Colonic mucosa (tissue), 4 donors: Measurements from ENCODE around the gene PLCG2. TPM values are rescaled to one million over a fixed set of nuclear protein-coding genes. Genes with fewer than 3 reads are reported as not detected.

Experiments
- DNase-seq: peaks from one replicate; pipeline ENCODE4 v3.0.0-alpha.2; 2020
- H3K27ac ChIP-seq: fragments of 200-600 bp; one replicate; pipeline ENCODE4 v1.8.0; 2021
- H3K27me3 ChIP-seq: fragments of 200-600 bp; one replicate; pipeline ENCODE4 v1.8.0; 2021
- H3K36me3 ChIP-seq: fragments of 200-600 bp; one replicate; pipeline ENCODE4 v1.8.0; 2021
- H3K4me1 ChIP-seq: fragments of 200-600 bp; one replicate; pipeline ENCODE4 v1.8.0; 2021; ENCODE audit warnings: mild to moderate bottlenecking
- H3K4me3 ChIP-seq: fragments of 200-600 bp; one replicate; pipeline ENCODE4 v1.8.0; 2021
- H3K9ac ChIP-seq, 2 donors: one replicate each; pipeline ENCODE4 v1.7.0; 2013; ENCODE audit warnings: control low read depth in 2 of 2, low read depth in 2 of 2, low read length in 2 of 2
- H3K9me3 ChIP-seq: fragments of 200-600 bp; one replicate; pipeline ENCODE4 v1.8.0; 2021
- intact Hi-C: fragments of 100-400 bp; cut with DNase I; formaldehyde crosslinking; loops from one replicate; pipeline ENCODE4 v1.14.1; 2022
- total RNA-seq, 2 donors: library from RNA; stranded (reverse); fragmentation: NEBNext Ultra II Directional in 1 of 2; extraction: Animal tissue kit (Norgen Biotek cat#: 25700) in 1 of 2; gene quantifications; one replicate each; pipeline ENCODE4 v1.2.1, GENCODE V29; 2021
- TF ChIP-seq, protein P1 (sequence below): fragments of 200-600 bp; IDR thresholded peaks from one replicate; pipeline ENCODE4 v1.8.0; 2022; ENCODE audit warnings: antibody characterized with exemption, mild to moderate bottlenecking
- donor health status: healthy.
- donor health status: DM: no; HTN: no; CAD: no.
- donor health status: DM: no; HTN: no; CAD: no.

PLCG2 gene
- total RNA-seq, 2 donors from 2014 or later, result 9.1 to 9.6 TPM

DNA sequence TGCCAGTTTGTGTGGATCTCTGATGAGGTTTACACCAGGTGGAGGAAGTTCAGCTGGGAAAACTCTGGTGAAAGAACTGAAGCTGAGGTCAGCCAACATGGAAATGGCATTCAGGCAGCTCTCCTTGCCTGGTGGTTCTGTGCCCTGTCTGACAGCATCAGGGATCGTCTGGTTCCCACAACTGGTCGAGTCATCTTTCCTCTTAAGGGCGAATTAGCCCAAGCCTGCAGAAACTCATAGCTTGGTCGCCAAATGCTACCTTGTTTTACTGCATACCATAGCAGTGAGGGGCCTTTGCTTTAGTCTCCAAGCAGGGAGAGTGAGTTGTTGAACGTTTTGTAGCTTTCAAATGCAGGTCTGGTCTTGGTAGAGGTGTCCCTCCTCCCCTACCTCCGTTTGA, 7.2 kb downstream of the PLCG2 start:
- no peak overlapping the region for H3K4me3 ChIP-seq
- no peaks in the 10 kb centered on the region for H3K9me3 ChIP-seq
- TF ChIP-seq, protein P1, sequence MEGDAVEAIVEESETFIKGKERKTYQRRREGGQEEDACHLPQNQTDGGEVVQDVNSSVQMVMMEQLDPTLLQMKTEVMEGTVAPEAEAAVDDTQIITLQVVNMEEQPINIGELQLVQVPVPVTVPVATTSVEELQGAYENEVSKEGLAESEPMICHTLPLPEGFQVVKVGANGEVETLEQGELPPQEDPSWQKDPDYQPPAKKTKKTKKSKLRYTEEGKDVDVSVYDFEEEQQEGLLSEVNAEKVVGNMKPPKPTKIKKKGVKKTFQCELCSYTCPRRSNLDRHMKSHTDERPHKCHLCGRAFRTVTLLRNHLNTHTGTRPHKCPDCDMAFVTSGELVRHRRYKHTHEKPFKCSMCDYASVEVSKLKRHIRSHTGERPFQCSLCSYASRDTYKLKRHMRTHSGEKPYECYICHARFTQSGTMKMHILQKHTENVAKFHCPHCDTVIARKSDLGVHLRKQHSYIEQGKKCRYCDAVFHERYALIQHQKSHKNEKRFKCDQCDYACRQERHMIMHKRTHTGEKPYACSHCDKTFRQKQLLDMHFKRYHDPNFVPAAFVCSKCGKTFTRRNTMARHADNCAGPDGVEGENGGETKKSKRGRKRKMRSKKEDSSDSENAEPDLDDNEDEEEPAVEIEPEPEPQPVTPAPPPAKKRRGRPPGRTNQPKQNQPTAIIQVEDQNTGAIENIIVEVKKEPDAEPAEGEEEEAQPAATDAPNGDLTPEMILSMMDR, result no peak
- H3K4me1 ChIP-seq, result no peaks in the 10 kb centered on the region
- H3K27me3 ChIP-seq, result peaks cover 9% of the 10 kb centered on the region
- H3K9ac ChIP-seq, result no peak overlapping the region
- H3K27ac ChIP-seq, result no peak overlapping the region
- intact Hi-C loops, result no loop called here
- DNase-seq, result no peak
- H3K36me3 ChIP-seq, result no peaks in the 10 kb centered on the region

DNA sequence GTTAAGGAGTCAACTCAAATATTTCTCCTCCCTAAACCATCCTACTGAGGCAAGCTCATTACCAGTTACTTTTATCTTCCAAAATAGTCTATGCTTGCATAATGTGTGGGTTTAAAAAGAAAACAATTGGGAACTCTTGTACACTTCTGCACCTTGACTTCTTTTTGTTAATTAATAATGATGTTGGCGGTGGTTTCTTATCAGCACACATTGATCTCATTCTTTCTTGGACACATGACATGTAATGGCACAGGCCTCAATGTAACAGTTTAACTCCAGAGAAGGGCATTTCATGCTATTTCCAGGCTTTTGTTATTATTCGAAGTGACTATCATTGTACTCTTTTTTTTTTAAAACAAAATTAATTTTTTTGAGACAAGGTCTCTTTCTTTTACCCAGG, 7.8 kb downstream of the PLCG2 start:
- TF ChIP-seq, protein P1, result no peak
- Histone ChIP-seq H3K4me1 (no peaks in the 10 kb centered on the region), H3K9me3 (no peaks in the 10 kb centered on the region), H3K4me3 (no peak overlapping the region), H3K36me3 (no peaks in the 10 kb centered on the region), H3K27me3 (peaks cover 9% of the 10 kb centered on the region), H3K9ac (no peak overlapping the region), H3K27ac (no peak overlapping the region)
- no peak for DNase-seq
- intact Hi-C loops, result no loop called here

DNA sequence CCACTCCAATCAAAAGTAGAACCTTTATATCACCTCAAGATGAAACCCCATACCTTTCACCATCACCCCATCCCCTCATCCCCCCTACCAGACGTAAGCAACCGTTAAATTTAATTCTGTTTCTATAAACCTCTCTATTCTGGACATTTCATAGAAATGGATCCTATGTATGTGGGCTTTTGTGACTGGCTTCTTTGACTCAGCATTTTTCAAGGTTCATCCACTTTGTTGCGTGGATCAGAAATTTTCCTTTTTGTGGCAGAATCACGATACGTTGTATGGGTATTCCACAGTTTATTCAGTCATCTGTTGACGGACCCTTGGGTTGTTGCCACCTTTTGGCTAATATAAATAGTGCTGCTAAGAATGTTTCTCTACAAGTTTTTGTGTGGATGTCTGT, 8.6 kb downstream of the PLCG2 start:
- H3K4me3 ChIP-seq, result no peak overlapping the region
- H3K36me3 ChIP-seq, result no peaks in the 10 kb centered on the region
- TF ChIP-seq, protein P1, result no peak
- no peak for DNase-seq
- no peak overlapping the region for H3K9ac ChIP-seq
- no peaks in the 10 kb centered on the region for H3K4me1 ChIP-seq
- intact Hi-C loops, result no loop called here
- no peak overlapping the region for H3K27ac ChIP-seq
- no peaks in the 10 kb centered on the region for H3K9me3 ChIP-seq
- peaks cover 9% of the 10 kb centered on the region for H3K27me3 ChIP-seq

DNA sequence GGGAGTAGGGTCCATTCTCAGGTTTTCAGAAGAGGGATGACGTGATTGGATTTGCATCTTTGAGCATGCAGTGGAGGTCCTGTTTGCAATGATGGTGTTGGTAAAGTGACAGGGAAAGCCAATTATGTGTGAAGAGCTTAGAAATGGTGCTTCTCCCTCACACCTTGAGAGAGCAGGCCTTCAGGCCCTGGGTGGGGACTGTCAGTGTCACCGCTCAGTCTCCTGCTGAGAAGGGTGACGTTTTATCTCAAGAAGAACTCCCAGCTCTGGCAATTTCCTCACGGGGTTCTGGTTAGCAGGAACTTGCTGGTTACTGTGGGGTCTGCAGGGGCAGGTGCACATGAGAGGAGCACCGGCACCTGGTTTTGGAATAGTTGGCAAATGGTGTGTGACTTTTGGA, 11.2 kb downstream of the PLCG2 start:
- H3K4me3 ChIP-seq, result no peak overlapping the region
- H3K27ac ChIP-seq, result no peak overlapping the region
- H3K4me1 ChIP-seq, result no peaks in the 10 kb centered on the region
- H3K9me3 ChIP-seq, result no peaks in the 10 kb centered on the region
- H3K27me3 ChIP-seq, result no peaks in the 10 kb centered on the region
- no peaks in the 10 kb centered on the region for H3K36me3 ChIP-seq
- no peak for DNase-seq
- TF ChIP-seq, protein P1, result no peak
- H3K9ac ChIP-seq, result no peak overlapping the region
- intact Hi-C loops, result no loop called here

DNA sequence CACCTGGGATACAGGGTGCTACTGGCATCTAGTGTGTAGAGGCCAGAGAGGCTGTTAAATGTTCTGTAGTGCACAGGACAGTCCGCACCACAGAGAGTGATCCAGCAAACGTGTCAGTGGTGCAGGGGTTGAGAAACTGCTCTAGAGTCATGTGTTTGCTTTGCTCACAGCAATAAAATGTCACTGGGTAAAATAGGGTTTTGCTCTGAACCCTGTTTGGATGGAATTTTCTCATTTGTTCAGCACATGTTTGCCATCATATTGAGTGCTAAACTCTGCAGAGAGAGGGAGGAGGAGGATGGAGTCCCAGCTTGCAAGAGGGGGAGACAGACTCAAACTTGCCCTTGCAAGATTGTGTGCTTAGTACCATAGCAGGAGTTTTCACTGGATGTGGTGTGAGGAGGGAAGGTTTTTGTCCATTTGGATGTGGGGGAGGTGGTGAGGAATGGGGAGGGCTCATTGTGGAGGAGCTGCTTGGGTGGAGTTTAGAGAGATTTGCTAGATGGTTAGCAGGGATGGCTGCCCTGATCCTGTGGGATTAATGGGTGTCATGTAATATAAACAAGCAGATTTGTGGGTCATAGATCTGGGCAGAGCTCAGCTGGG, 11.8 kb downstream of the PLCG2 start:
- TF ChIP-seq, protein P1, result no peak
- intact Hi-C loops, result no loop called here
- no peaks in the 10 kb centered on the region for H3K4me1 ChIP-seq
- H3K9ac ChIP-seq, result no peak overlapping the region
- no peaks in the 10 kb centered on the region for H3K27me3 ChIP-seq
- DNase-seq, result no peak
- no peak overlapping the region for H3K4me3 ChIP-seq
- no peaks in the 10 kb centered on the region for H3K9me3 ChIP-seq
- H3K36me3 ChIP-seq, result no peaks in the 10 kb centered on the region
- H3K27ac ChIP-seq, result no peak overlapping the region
